Kidney (tissue), 14 donors: ENCODE data around the gene FLNB. TPM values are rescaled to one million over a fixed set of nuclear protein-coding genes. Genes with fewer than 3 reads are reported as not detected.

Experiments
- DNase-seq, 5 donors: peaks; one replicate each; pipeline ENCODE4 v3.0.0-alpha.2; 2013 to 2020
- FAIRE-seq: peaks from 2 replicates; lab custom pipeline; 2012; peaks lifted over from hg19 to GRCh38; lab: Jason Lieb, UNC
- H3K27ac ChIP-seq, 2 donors: one replicate each; pipeline ENCODE4 v1.7.0; 2013; ENCODE audit warnings: low read depth in 2 of 2, low read length in 2 of 2, inconsistent platforms in 1 of 2
- H3K27me3 ChIP-seq: one replicate; pipeline ENCODE4 v1.7.1; 2013; ENCODE audit warnings: low read length, inconsistent platforms; ENCODE audit not compliant: control insufficient read depth, insufficient read depth
- H3K36me3 ChIP-seq, 3 donors: one replicate each; pipeline versions ENCODE4 v1.7.0 to v1.7.1; 2013; ENCODE audit warnings: low read length in 3 of 3, control low read depth in 1 of 3, inconsistent platforms in 1 of 3; ENCODE audit not compliant: insufficient read depth in 3 of 3, control insufficient read depth in 2 of 3
- H3K4me1 ChIP-seq, 3 donors: one replicate each; pipeline versions ENCODE4 v1.7.0 to v1.7.1; 2013; ENCODE audit warnings: low read length in 3 of 3, inconsistent platforms in 1 of 3, low read depth in 1 of 3; ENCODE audit not compliant: control insufficient read depth in 2 of 3, insufficient read depth in 2 of 3
- H3K4me3 ChIP-seq, 3 donors: one replicate each; pipeline versions ENCODE4 v1.7.0 to v1.8.1; 2013; ENCODE audit warnings: low read length in 3 of 3, control low read depth in 1 of 3, inconsistent platforms in 1 of 3
- H3K9ac ChIP-seq, 3 donors: one replicate each; pipeline versions ENCODE4 v1.7.0 to v1.7.1; 2013; ENCODE audit warnings: low read length in 3 of 3, control low read depth in 1 of 3, inconsistent platforms in 1 of 3
- H3K9me3 ChIP-seq, 3 donors: one replicate each; pipeline versions ENCODE4 v1.7.0 to v1.7.1; 2013; ENCODE audit warnings: low read length in 3 of 3, control low read depth in 1 of 3, inconsistent platforms in 1 of 3; ENCODE audit not compliant: control insufficient read depth in 2 of 3, insufficient read depth in 1 of 3
- CTCF ChIP-seq: IDR thresholded peaks from 3 replicates; pipeline ENCODE4 v1.5.1; 2012; ENCODE audit warnings: mild to moderate bottlenecking, moderate library complexity, borderline replicate concordance; ENCODE audit not compliant: insufficient read depth; ENCODE audit errors: extremely low read depth
- intact Hi-C: fragments of 100-400 bp; cut with DNase I; formaldehyde crosslinking; loops from one replicate; pipeline ENCODE4 v1.11.1; 2022
- polyA plus RNA-seq: library from polyadenylated mRNA; stranded (reverse); fragments of 350-450 nt; fragmentation: Illumina TruSeq; extraction: RNeasy Lipid Tissue Mini Kit (QIAGEN cat#74804); gene quantifications from one replicate; pipeline ENCODE4 v1.2.3, GENCODE V29; 2014; ENCODE audit warnings: low read depth, low replicate concordance; ENCODE audit not compliant: insufficient read depth
- total RNA-seq: library from RNA; stranded (reverse); fragmentation: NEBNext Ultra II Directional; extraction: Animal tissue kit (Norgen Biotek cat#: 25700); gene quantifications from one replicate; pipeline ENCODE4 v1.2.1, GENCODE V29; 2021
- donor health status: control.
- donor health status: control.
- donor health status: control.
- donor health status: control.
- donor health status: control.
- donor health status: DM: yes; HTN: yes; CAD: no.
- donor health status: Normal renal cell carcinoma (clear cell type).

The FLNB gene
- total and polyA plus RNA-seq, 2 donors from 2014 or later = 115 to 216 TPM

DNA sequence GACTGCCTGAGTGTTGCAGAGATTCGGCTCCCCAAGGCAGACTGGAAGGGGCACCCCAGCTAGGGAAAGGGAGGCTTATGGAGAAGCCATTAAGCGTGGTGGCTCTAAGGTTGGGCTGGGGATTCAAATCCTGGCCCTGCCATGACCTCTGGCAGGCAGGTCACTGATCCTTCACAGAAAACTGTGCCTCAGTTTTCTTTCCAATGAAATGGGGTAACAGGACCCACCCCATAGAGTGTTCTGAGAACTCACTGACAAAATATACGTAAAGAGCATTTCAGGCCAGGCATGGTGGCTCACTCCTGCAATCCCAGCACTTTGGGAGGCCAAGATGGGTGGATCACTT lies 167.9 kb downstream of the FLNB start:
- Histone ChIP-seq H3K9ac (no peak overlapping the region), H3K4me3 (peak overlapping the region in 1 of 3 donors; percentile 17), H3K4me1 (peaks cover 0 to 33% (median 22%) of the 10 kb centered on the region in 3 donors), H3K27me3 (no peaks in the 10 kb centered on the region), H3K9me3 (no peaks in the 10 kb centered on the region), H3K27ac (peak overlapping the region; percentile 63 to 81), H3K36me3 (no peaks in the 10 kb centered on the region)
- DNase-seq (no peak), FAIRE-seq (no peak)
- TF ChIP-seq CTCF = no peak
- intact Hi-C loops = no loop called here

GRCh38 chr3:58176827-58177489 lies 168.7 kb downstream of the FLNB start:
- peaks cover 0 to 33% (median 22%) of the 10 kb centered on the region in 3 donors for H3K4me1 ChIP-seq

GRCh38 chr3:58177747-58178527 lies 169.7 kb downstream of the FLNB start:
- intact Hi-C loops = no loop called here
- H3K4me3 ChIP-seq = peak overlapping the region in 1 of 3 donors; percentile 55
- no peaks in the 10 kb centered on the region for H3K9me3 ChIP-seq
- TF ChIP-seq CTCF = peak; percentile 95
- peaks cover 0 to 33% (median 22%) of the 10 kb centered on the region in 3 donors for H3K4me1 ChIP-seq
- H3K36me3 ChIP-seq = no peaks in the 10 kb centered on the region
- DNase-seq (peak; percentile 90 to 96 (median 93)), FAIRE-seq (no peak)
- no peak overlapping the region for H3K27ac ChIP-seq
- H3K27me3 ChIP-seq = no peaks in the 10 kb centered on the region
- H3K9ac ChIP-seq = peak overlapping the region in 1 of 3 donors; percentile 55

More at GRCh38 chr3:58176827-58177489, 168.7 kb downstream of the FLNB start:
- H3K27ac ChIP-seq = no peak overlapping the region
- peak overlapping the region in 1 of 3 donors; percentile 19 for H3K9ac ChIP-seq
- DNase-seq (no peak), FAIRE-seq (no peak)
- no peaks in the 10 kb centered on the region for H3K9me3 ChIP-seq
- TF ChIP-seq CTCF = no peak
- no peak overlapping the region for H3K4me3 ChIP-seq
- no peaks in the 10 kb centered on the region for H3K36me3 ChIP-seq
- no peaks in the 10 kb centered on the region for H3K27me3 ChIP-seq
- intact Hi-C loops = no loop called here
